OCI-LY3 (cell line): ENCODE results near the gene EIF3A.

Experiments used
- CTCF ChIP-seq: fragments of 200-600, 300-600 bp; sonication (generic); IDR thresholded peaks from 2 replicates; pipeline ENCODE4 v1.5.1; 2014; ENCODE audit warnings: antibody characterized with exemption, low read length, low read depth
- EZH2phosphoT487 ChIP-seq: fragments of 200-600 bp; shearing (Covaris generic); IDR thresholded peaks from 2 replicates; pipeline ENCODE4 v1.6.1; 2018; ENCODE audit warnings: antibody characterized with exemption, mixed run types, low read depth

GRCh38 chr10:119105155-119105554 lies 24.5 kb upstream of the EIF3A start:
- TF ChIP-seq CTCF (no peak), EZH2phosphoT487 (no peak)
